ENCODE measurements around the gene SLC52A1. TPM values are rescaled to one million over a fixed set of nuclear protein-coding genes. Genes with fewer than 3 reads are reported as not detected.
"Not testable (repeated sequence)": the region's sequence is repeated elsewhere in the genome, so short reads cannot be mapped to it uniquely, and the experiment has no call there.

SLC52A1 gene
- total RNA-seq, 1 experiment from 2014 or later = not detected

- in situ Hi-C loops (cut with HindIII; ENCODE audit: low sequenced_read_pairs) = no loop called here
- DNase-seq (ENCODE audit: low spot score) = no peak
Measured at GRCh38 chr17:5033352-5034015, 1.7 kb downstream of the SLC52A1 start.

- DNase-seq (ENCODE audit: low spot score) = no peak
Measured at GRCh38 chr17:5032865-5033264, 2.4 kb downstream of the SLC52A1 start.

GRCh38 chr17:5031365-5032082 lies 3.7 kb downstream of the SLC52A1 start:
- peak; percentile 76 for DNase-seq (ENCODE audit: low spot score)
- in situ Hi-C loops (cut with HindIII; ENCODE audit: low sequenced_read_pairs) = no loop called here

More at GRCh38 chr17:5032865-5033264, 2.4 kb downstream of the SLC52A1 start:
- in situ Hi-C loops (cut with HindIII; ENCODE audit: low sequenced_read_pairs) = no loop called here

GRCh38 chr17:5030168-5030567 lies 5.1 kb downstream of the SLC52A1 start:
- DNase-seq (ENCODE audit: low spot score); in situ Hi-C loops (cut with HindIII; ENCODE audit: low sequenced_read_pairs): not testable (repeated sequence)

- in situ Hi-C loops (cut with HindIII; ENCODE audit: low sequenced_read_pairs) = no loop called here
- no peak for DNase-seq (ENCODE audit: low spot score)
Measured at GRCh38 chr17:5027916-5028315, 7.3 kb downstream of the SLC52A1 start.

GRCh38 chr17:5027299-5027698 lies 7.9 kb downstream of the SLC52A1 start:
- in situ Hi-C loops (cut with HindIII; ENCODE audit: low sequenced_read_pairs) = no loop called here
- no peak for DNase-seq (ENCODE audit: low spot score)

GRCh38 chr17:5024604-5025003 lies 10.6 kb downstream of the SLC52A1 start:
- in situ Hi-C loops (cut with HindIII; ENCODE audit: low sequenced_read_pairs) = no loop called here

GRCh38 chr17:5023588-5024147 lies 11.6 kb downstream of the SLC52A1 start:
- DNase-seq (ENCODE audit: low spot score) = no peak

More at GRCh38 chr17:5024604-5025003, 10.6 kb downstream of the SLC52A1 start:
- DNase-seq (ENCODE audit: low spot score) = no peak

GRCh38 chr17:5022171-5022711 lies 13.0 kb downstream of the SLC52A1 start:
- no peak for DNase-seq (ENCODE audit: low spot score)
- in situ Hi-C loops (cut with HindIII; ENCODE audit: low sequenced_read_pairs) = no loop called here

More at GRCh38 chr17:5023588-5024147, 11.6 kb downstream of the SLC52A1 start:
- in situ Hi-C loops (cut with HindIII; ENCODE audit: low sequenced_read_pairs) = no loop called here

GRCh38 chr17:5020502-5021023 lies 14.7 kb downstream of the SLC52A1 start:
- in situ Hi-C loops (cut with HindIII; ENCODE audit: low sequenced_read_pairs) = no loop called here

GRCh38 chr17:5019475-5019956 lies 15.7 kb downstream of the SLC52A1 start:
- peak; percentile 12 for DNase-seq (ENCODE audit: low spot score)
- in situ Hi-C loops (cut with HindIII; ENCODE audit: low sequenced_read_pairs) = no loop called here

More at GRCh38 chr17:5020502-5021023, 14.7 kb downstream of the SLC52A1 start:
- no peak for DNase-seq (ENCODE audit: low spot score)

GRCh38 chr17:5014357-5014756 lies 20.9 kb downstream of the SLC52A1 start:
- DNase-seq (ENCODE audit: low spot score) = no peak
- in situ Hi-C loops (cut with HindIII; ENCODE audit: low sequenced_read_pairs) = no loop called here

- in situ Hi-C loops (cut with HindIII; ENCODE audit: low sequenced_read_pairs) = no loop called here
Measured at GRCh38 chr17:5011928-5012327, 23.3 kb downstream of the SLC52A1 start.

GRCh38 chr17:5003214-5003867 lies 31.9 kb downstream of the SLC52A1 start:
- in situ Hi-C loops (cut with HindIII; ENCODE audit: low sequenced_read_pairs) = no loop called here
- no peak for DNase-seq (ENCODE audit: low spot score)

More at GRCh38 chr17:5011928-5012327, 23.3 kb downstream of the SLC52A1 start:
- DNase-seq (ENCODE audit: low spot score) = no peak

- no peak for DNase-seq (ENCODE audit: low spot score)
- in situ Hi-C loops (cut with HindIII; ENCODE audit: low sequenced_read_pairs) = no loop called here
Measured at GRCh38 chr17:5002121-5002788, 33.0 kb downstream of the SLC52A1 start.

- no peak for DNase-seq (ENCODE audit: low spot score)
- in situ Hi-C loops (cut with HindIII; ENCODE audit: low sequenced_read_pairs) = no loop called here
Measured at GRCh38 chr17:5000237-5000639, 35.0 kb downstream of the SLC52A1 start.

- in situ Hi-C loops (cut with HindIII; ENCODE audit: low sequenced_read_pairs) = no loop called here
- DNase-seq (ENCODE audit: low spot score) = no peak
Measured at GRCh38 chr17:4999430-5000093, 35.7 kb downstream of the SLC52A1 start.

Measured in G401 (cell line).